HL-60 (cell line): Measurements from ENCODE around the gene GJC1.

Source experiments
- DNase-seq, 2 experiments: peaks; one replicate each; pipeline ENCODE4 v3.0.0-alpha.2; 2010 to 2020; ENCODE audit warnings: low read depth in 1 of 2, low spot score in 1 of 2
- H3K27ac ChIP-seq: fragments of 250-450 bp; sonication (Bioruptor Pico); replicated peaks from 2 replicates; pipeline ENCODE4 v1.5.1; 2020; ENCODE audit warnings: mild to moderate bottlenecking, moderate library complexity
- H3K27me3 ChIP-seq: fragments of 250-450 bp; sonication (Bioruptor Pico); 2 replicates; pipeline ENCODE4 v1.5.1; 2021; ENCODE audit warnings: mild to moderate bottlenecking, moderate library complexity; ENCODE audit not compliant: insufficient read depth, poor library complexity, severe bottlenecking
- H3K4me3 ChIP-seq: replicated peaks from 2 replicates; pipeline ENCODE4 v1.5.1; 2011; ENCODE audit warnings: mild to moderate bottlenecking, control low read depth, low read length; ENCODE audit not compliant: insufficient read depth
- CTCF ChIP-seq: IDR thresholded peaks from one replicate; pipeline ENCODE4 v1.5.1; 2011; ENCODE audit warnings: low read length, control low read depth, inconsistent platforms; ENCODE audit not compliant: insufficient read depth
- GABPA ChIP-seq: IDR thresholded peaks from 2 replicates; pipeline ENCODE4 v1.6.1; 2012; ENCODE audit warnings: low read depth
- POLR2AphosphoS5 ChIP-seq: IDR thresholded peaks from 2 replicates; pipeline ENCODE4 v1.6.1; 2012; ENCODE audit warnings: low read depth
- REST ChIP-seq: IDR thresholded peaks from 2 replicates; pipeline ENCODE4 v1.6.1; 2012; ENCODE audit warnings: low read depth; ENCODE audit not compliant: insufficient replicate concordance
- SPI1 ChIP-seq: IDR thresholded peaks from 2 replicates; pipeline ENCODE4 v1.6.1; 2012; ENCODE audit warnings: low read depth, mild to moderate bottlenecking, borderline replicate concordance

Gene GJC1

GRCh38 chr17:44877121-44877520, 47.0 kb upstream of the GJC1 start:
- no peak overlapping the region for H3K27ac ChIP-seq
- no peaks in the 10 kb centered on the region for H3K27me3 ChIP-seq
- no peak overlapping the region for H3K4me3 ChIP-seq
- no peak for TF ChIP-seq REST
- no peak for DNase-seq

GRCh38 chr17:44875761-44876160, 45.7 kb upstream of the GJC1 start:
- DNase-seq: no peak
- TF ChIP-seq CTCF: no peak
- no peak for TF ChIP-seq SPI1
- no peak for TF ChIP-seq GABPA
- no peak for TF ChIP-seq POLR2AphosphoS5
- TF ChIP-seq REST: no peak
- Histone ChIP-seq H3K27ac (no peak overlapping the region), H3K4me3 (no peak overlapping the region), H3K27me3 (no peaks in the 10 kb centered on the region)

- H3K27ac ChIP-seq: no peak overlapping the region
- H3K27me3 ChIP-seq: no peaks in the 10 kb centered on the region
- no peak overlapping the region for H3K4me3 ChIP-seq
- DNase-seq: no peak
- TF ChIP-seq SPI1: no peak
- no peak for TF ChIP-seq POLR2AphosphoS5
- TF ChIP-seq REST: no peak
- no peak for TF ChIP-seq GABPA
- TF ChIP-seq CTCF: no peak
Measured at GRCh38 chr17:44872131-44872768, 42.2 kb upstream of the GJC1 start.
